Left forelimb (tissue), 1 donor: ENCODE results near the gene ITPR1.
"Not testable (repeated sequence)": the region's sequence is repeated elsewhere in the genome, so short reads cannot be mapped to it uniquely, and the experiment has no call there.

ENCODE experiments used
- DNase-seq: peaks from one replicate; pipeline ENCODE4 v3.0.0-alpha.2; 2018; ENCODE audit warnings: low spot score

Gene ITPR1

GRCh38 chr3:4493014-4493940 is at the start of gene ITPR1:
Gene ITPR1 (plus strand): TSS chr3:4493348. CDS start chr3:4516492, 23,144 bp downstream.
- peak; percentile 98 for DNase-seq

- no peak for DNase-seq
Observed at GRCh38 chr3:4447295-4447999, 45.7 kb upstream of the ITPR1 start.

GRCh38 chr3:4448187-4448586 is 45.0 kb upstream of the ITPR1 start:
- DNase-seq: no peak

GRCh38 chr3:4449043-4449805 is 43.9 kb upstream of the ITPR1 start:
- DNase-seq: no peak

GRCh38 chr3:4454142-4454541 is 39.0 kb upstream of the ITPR1 start:
- DNase-seq: no peak

GRCh38 chr3:4456780-4457179 is 36.4 kb upstream of the ITPR1 start:
- DNase-seq: not testable (repeated sequence)

GRCh38 chr3:4458961-4459360 is 34.2 kb upstream of the ITPR1 start:
- DNase-seq: no peak

GRCh38 chr3:4460334-4460733 is 32.8 kb upstream of the ITPR1 start:
- DNase-seq: no peak

- DNase-seq: no peak
Observed at GRCh38 chr3:4461468-4462090, 31.6 kb upstream of the ITPR1 start.

- DNase-seq: no peak
Observed at GRCh38 chr3:4462369-4463040, 30.6 kb upstream of the ITPR1 start.

- DNase-seq: no peak
Observed at GRCh38 chr3:4464576-4464975, 28.6 kb upstream of the ITPR1 start.

- peak; percentile 87 for DNase-seq
Observed at GRCh38 chr3:4466741-4467521, 26.2 kb upstream of the ITPR1 start, which contains the start of gene SUMF1. Gene SUMF1 (minus strand): TSS chr3:4467269. CDS start chr3:4467245, 24 bp downstream.

GRCh38 chr3:4467522-4467867 is 25.7 kb upstream of the ITPR1 start:
- DNase-seq: no peak

GRCh38 chr3:4471907-4472306 is 21.2 kb upstream of the ITPR1 start:
- no peak for DNase-seq

- DNase-seq: no peak
Observed at GRCh38 chr3:4472312-4472711, 20.8 kb upstream of the ITPR1 start.

- no peak for DNase-seq
Observed at GRCh38 chr3:4472766-4473165, 20.4 kb upstream of the ITPR1 start.

GRCh38 chr3:4474683-4475490 is 18.3 kb upstream of the ITPR1 start:
- DNase-seq: no peak

- DNase-seq: no peak
Observed at GRCh38 chr3:4475804-4476203, 17.3 kb upstream of the ITPR1 start.

GRCh38 chr3:4476496-4476895 is 16.7 kb upstream of the ITPR1 start:
- no peak for DNase-seq

- no peak for DNase-seq
Observed at GRCh38 chr3:4478261-4478660, 14.9 kb upstream of the ITPR1 start.
